GM19099 (cell line): ENCODE results near the gene FRMD1.

Experiments
- POLR2A ChIP-seq: IDR thresholded peaks from 3 replicates; pipeline ENCODE4 v1.6.1; 2011; ENCODE audit warnings: low read depth; ENCODE audit not compliant: insufficient read length; ENCODE audit errors: extremely low read depth

FRMD1 gene

GRCh38 chr6:168061269-168062210, 17.5 kb downstream of the FRMD1 start:
- no peak for TF ChIP-seq POLR2A

GRCh38 chr6:168060521-168060931, 18.5 kb downstream of the FRMD1 start:
- no peak for TF ChIP-seq POLR2A

- TF ChIP-seq POLR2A = no peak
These were observed 20.1 kb downstream of the FRMD1 start for GRCh38 chr6:168058691-168059551.

- no peak for TF ChIP-seq POLR2A
These were observed 21.2 kb downstream of the FRMD1 start for GRCh38 chr6:168057836-168058235.

- TF ChIP-seq POLR2A = no peak
These were observed 22.0 kb downstream of the FRMD1 start for GRCh38 chr6:168056892-168057527.

GRCh38 chr6:168055696-168056489, 23.1 kb downstream of the FRMD1 start:
- no peak for TF ChIP-seq POLR2A

- TF ChIP-seq POLR2A = no peak
These were observed 24.0 kb downstream of the FRMD1 start for GRCh38 chr6:168054765-168055560.

GRCh38 chr6:168053957-168054471, 25.0 kb downstream of the FRMD1 start:
- TF ChIP-seq POLR2A = no peak

GRCh38 chr6:168053086-168053956, 25.7 kb downstream of the FRMD1 start:
- no peak for TF ChIP-seq POLR2A

GRCh38 chr6:168052291-168052891, 26.6 kb downstream of the FRMD1 start:
- TF ChIP-seq POLR2A = no peak

GRCh38 chr6:168051648-168052047, 27.4 kb downstream of the FRMD1 start:
- TF ChIP-seq POLR2A = no peak
